ENCODE results near the gene CORIN.

DNA sequence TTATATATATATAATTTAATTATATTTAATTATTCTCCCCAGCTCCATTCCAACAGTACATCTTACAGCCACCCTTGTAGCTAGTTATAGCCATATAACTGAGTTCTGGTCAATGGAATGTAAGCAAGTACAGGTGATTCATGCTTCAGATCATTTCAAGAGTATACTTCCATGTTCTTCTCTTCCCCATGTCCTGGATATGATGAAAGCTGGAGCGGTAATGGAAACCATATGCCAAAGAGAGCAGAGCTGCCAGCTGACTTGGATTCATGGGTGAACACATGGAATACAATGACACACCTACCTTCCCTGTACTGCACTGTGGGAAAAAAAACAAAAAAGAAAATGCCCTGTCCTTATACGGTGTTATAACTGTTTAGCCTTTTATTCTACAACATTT is 17.5 kb upstream of the CORIN start:
- TF ChIP-seq, protein P1, sequence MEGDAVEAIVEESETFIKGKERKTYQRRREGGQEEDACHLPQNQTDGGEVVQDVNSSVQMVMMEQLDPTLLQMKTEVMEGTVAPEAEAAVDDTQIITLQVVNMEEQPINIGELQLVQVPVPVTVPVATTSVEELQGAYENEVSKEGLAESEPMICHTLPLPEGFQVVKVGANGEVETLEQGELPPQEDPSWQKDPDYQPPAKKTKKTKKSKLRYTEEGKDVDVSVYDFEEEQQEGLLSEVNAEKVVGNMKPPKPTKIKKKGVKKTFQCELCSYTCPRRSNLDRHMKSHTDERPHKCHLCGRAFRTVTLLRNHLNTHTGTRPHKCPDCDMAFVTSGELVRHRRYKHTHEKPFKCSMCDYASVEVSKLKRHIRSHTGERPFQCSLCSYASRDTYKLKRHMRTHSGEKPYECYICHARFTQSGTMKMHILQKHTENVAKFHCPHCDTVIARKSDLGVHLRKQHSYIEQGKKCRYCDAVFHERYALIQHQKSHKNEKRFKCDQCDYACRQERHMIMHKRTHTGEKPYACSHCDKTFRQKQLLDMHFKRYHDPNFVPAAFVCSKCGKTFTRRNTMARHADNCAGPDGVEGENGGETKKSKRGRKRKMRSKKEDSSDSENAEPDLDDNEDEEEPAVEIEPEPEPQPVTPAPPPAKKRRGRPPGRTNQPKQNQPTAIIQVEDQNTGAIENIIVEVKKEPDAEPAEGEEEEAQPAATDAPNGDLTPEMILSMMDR (IDR thresholded peaks at IDR 0.05), result no peak
- TF ChIP-seq POLR2A (IDR thresholded peaks at IDR 0.05) (no peak), POLR2AphosphoS5 (IDR thresholded peaks at IDR 0.05) (no peak)

Data from breast epithelium (tissue), 3 donors.